DMS 273 (cell line): ENCODE data around the gene AGXT.
A peak's percentile ranks its signal among the peaks of the same experiment; 100 is the strongest.

Experiments
- DNase-seq: peaks from one replicate; lab custom pipeline; 2025; ENCODE audit not compliant: unreplicated experiment; lab: John Stamatoyannopoulos, UW

Gene AGXT

DNA sequence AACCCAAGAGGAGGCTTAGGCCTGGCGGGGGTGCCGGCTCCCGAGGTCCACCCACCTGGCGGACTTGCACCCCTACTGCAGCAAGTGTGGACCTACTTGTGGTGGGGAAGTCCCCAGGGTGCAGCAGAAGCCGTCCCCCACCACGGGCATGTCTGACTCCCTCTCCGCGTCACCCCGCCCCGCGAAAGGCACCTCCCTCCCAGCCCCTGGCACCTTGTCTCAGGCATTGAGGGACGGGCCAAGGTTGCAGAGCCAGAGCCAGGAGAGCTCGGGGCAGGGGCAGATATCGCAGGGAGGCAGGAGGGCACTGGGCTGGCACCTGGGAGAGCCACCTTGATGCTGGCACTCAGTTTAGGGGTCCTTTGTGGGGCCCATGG, 56.6 kb downstream of the AGXT start:
- DNase-seq: no peak

DNA sequence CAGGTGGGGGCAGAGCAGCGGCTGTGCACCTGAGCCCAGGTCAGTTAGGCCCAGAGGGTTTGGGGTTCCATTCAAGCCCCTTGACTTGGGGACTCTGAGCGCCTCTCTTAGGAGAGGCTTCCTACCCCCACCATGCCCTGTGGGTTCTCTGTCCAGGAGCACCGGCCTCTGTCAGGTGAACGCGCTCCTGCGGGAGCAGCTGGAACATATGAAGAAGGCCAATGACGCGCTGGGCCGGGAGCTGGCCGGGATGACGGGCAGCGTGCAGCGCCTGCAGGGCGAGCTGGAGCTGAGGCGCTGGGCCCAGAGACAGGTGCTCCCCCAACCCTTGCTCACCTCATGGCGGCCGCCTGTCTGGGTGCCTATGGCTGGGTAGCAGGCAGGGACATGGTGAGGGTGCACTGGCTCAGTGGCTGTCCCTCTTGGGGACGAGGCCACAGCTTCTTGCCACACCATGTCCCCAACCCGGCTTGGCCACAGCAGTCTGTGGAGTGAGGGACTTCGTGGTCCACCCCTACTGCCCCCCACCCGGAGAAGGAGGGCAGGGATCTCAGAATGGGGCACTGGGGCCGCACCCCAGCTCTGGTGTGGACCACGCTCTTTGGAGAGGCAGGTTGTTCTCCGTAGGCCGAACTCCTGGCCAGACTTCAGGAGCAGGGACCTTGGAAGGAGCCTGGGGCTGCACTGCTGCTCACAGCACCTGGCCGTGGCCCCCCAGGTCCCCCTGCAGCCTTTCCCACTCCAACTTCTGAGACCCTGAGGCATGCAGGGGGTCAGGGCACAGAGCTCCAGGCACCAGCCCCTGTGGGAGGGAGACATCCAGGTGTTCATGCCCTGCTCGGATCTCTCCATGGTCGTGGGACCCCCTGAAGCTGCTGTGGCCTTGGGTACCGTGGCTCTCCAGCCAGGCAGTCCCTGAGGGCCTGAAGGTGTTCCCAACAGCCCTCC, 57.2 kb downstream of the AGXT start:
- no peak for DNase-seq

GRCh38 chr2:240926516-240927389, 58.1 kb downstream of the AGXT start:
- peak; percentile 52 for DNase-seq

DNA sequence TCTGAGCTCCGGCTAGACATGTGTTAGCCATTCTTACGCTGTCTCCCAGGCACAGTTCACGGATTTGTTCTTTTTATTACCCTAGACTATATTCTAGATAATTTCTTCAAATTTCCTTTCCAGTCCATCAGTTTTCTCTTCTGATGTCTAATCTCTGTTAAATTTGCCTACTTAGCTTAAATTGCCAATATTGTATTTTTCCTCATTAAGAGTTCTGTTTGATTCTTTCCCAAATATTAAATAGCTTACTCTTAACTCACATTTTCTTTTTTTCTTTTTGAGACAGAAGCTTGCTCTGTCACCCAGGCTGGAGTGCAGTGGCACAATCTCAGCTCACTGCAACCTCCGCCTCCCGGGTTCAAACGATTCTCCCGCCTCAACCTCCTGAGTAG, 58.8 kb downstream of the AGXT start:
- DNase-seq: no peak

- no peak for DNase-seq
Observed at GRCh38 chr2:240928476-240929363, 60.1 kb downstream of the AGXT start.

DNA sequence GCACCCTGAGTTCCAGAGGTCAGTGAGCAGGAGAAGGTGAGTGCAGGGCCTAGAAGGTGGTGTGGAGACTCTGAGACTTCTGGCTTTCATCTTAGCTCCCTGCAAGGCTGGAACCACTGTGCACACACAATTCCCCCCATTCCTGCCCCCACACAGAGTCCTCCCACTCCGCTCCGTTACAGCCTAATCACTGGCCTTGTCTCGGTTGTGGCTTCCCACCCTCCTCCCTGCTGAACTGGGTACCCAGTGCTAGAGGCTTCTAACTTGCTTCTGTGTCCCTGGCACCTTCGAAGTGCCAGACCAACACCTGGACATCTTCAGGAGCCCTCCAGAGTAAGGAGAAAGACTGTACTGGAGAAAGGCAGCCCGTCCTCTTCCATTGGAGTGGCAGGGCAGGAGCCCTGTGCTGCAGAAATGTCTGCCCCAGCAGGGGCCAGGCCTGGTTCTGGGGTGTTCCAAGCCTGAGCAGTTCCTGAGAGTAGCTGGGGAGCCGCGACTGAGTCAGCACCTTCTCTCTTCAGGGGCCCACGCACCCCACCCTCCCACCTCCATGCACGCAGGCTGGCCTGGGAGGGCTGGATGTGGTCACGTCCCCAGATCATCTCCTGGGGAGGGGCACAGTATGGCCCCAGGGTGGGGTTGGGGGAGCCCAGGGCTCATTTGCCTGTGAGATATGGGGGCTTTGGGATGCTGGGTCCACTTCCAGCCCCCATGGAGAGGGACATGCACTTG, 60.9 kb downstream of the AGXT start:
- no peak for DNase-seq
